Ovary (tissue), 3 donors: ENCODE results near the gene CCL28.

Source experiments
- EP300 ChIP-seq: sonication (generic); formaldehyde crosslinking; IDR thresholded peaks from one replicate; pipeline ENCODE4 v1.6.1; 2017; ENCODE audit warnings: antibody characterized with exemption
- TF ChIP-seq, protein P1 (sequence below), 3 donors: fragments of 450-650 bp in 2 of 3; fragments of 200-600 bp in 1 of 3; IDR thresholded peaks; one replicate each; pipeline versions ENCODE4 v1.5.1 to v1.8.0; 2016 to 2022; ENCODE audit warnings: antibody characterized with exemption in 3 of 3, mild to moderate bottlenecking in 1 of 3
- donor health status: DM: no; HTN: no; CAD: no.

DNA sequence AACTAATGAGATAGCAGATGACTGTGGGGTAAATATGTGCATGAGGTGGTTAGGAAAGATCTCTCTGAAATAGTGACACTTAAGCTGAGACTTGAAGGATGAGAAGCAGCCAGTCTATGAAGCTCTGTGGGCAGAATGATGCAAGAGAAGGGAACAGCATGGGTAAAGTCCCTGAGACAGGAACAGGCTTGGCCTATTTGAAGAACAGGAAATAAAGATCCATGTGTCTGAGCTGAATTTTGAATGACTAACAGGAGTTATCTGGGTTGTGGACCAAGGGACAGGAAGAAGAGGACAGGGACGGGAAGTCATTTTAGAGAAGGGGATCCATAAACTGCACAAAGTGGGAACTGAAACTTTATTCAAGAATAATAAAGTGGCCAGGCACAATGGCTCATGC is 73.3 kb downstream of the CCL28 start:
- TF ChIP-seq, protein P1, sequence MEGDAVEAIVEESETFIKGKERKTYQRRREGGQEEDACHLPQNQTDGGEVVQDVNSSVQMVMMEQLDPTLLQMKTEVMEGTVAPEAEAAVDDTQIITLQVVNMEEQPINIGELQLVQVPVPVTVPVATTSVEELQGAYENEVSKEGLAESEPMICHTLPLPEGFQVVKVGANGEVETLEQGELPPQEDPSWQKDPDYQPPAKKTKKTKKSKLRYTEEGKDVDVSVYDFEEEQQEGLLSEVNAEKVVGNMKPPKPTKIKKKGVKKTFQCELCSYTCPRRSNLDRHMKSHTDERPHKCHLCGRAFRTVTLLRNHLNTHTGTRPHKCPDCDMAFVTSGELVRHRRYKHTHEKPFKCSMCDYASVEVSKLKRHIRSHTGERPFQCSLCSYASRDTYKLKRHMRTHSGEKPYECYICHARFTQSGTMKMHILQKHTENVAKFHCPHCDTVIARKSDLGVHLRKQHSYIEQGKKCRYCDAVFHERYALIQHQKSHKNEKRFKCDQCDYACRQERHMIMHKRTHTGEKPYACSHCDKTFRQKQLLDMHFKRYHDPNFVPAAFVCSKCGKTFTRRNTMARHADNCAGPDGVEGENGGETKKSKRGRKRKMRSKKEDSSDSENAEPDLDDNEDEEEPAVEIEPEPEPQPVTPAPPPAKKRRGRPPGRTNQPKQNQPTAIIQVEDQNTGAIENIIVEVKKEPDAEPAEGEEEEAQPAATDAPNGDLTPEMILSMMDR (IDR thresholded peaks at IDR 0.05): no peak
- TF ChIP-seq EP300: no peak
